Measurements from ENCODE around the gene TMEM18.

- no peak for TF ChIP-seq CTCF (IDR thresholded peaks at IDR 0.05)
- no peak for TF ChIP-seq EP300 (IDR thresholded peaks at IDR 0.05; ENCODE audit: low read depth)
- TF ChIP-seq POLR2A (IDR thresholded peaks at IDR 0.05): no peak
- TF ChIP-seq POLR2AphosphoS5 (IDR thresholded peaks at IDR 0.05): no peak
These were observed 55.7 kb downstream of the TMEM18 start for GRCh38 chr2:621303-622099.

Data from transverse colon (tissue), 4 donors.